Measurements from ENCODE around the gene STIP1.
A peak's percentile ranks its signal among the peaks of the same experiment; 100 is the strongest.

Gene STIP1

DNA sequence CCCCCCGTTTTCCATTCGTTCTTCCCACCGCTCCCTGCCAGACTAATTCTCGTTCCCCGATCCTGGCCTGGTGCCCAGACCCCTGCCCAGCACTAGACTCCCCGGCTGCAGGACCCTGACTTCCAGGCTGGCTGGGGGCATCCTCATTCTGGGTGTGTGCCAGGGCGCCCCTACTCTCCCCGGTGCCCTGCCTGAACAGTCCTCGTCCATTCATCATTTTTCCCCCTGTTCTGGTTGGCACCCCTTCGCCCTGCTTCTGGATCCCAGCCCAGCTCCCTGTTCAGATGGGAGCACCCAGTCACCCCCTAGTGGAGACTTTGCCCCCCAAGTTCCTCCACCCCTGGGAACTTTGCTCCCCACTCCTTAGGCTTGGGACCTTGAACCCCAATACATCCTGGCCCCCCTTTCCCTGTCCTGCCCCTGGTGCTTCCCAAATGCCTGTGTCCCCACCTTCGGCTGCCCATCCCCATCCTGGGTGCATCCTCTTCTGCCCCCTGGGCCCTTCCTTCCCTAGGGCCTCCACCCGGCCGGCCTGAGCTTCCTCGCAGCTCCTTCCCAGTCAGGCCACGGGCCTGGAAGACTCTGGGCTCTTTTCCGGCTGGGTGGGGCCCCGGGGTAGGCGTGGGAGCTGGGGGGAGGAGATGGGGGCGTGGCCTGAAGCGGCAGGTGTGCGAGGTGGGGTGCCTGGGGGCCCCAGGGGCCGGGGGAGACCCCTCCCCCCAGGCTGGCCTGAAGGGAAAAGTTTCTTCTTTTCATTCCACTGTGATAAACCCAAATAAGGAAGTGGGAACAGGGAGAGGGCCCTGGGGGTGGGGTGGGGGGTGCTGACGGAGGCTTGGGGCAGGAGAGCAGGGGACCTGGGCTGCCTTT lies 66.3 kb downstream of the STIP1 start:
- Histone ChIP-seq H3K27me3 (ENCODE audit: control insufficient read depth, insufficient read depth, low read length) (no peaks in the 10 kb centered on the region), H3K36me3 (ENCODE audit: control insufficient read depth, insufficient read depth, low read length) (peaks cover 25% of the 10 kb centered on the region), H3K27ac (ENCODE audit: low read length) (no peak overlapping the region), H3K4me1 (ENCODE audit: control insufficient read depth, insufficient read depth, low read length) (peaks cover 17% of the 10 kb centered on the region), H3K4me3 (ENCODE audit: low read length) (peak overlapping the region; percentile 84; the same call in 1 of the 2 replicates), H3K9me3 (ENCODE audit: control insufficient read depth, insufficient read depth, low read length) (no peaks in the 10 kb centered on the region)
- WGBS (ENCODE audit: insufficient coverage, insufficient read length), result no CpG with 5 or more reads among the region's 23 CpGs
- no peak for DNase-seq (ENCODE audit: low read depth, low spot score)

DNA sequence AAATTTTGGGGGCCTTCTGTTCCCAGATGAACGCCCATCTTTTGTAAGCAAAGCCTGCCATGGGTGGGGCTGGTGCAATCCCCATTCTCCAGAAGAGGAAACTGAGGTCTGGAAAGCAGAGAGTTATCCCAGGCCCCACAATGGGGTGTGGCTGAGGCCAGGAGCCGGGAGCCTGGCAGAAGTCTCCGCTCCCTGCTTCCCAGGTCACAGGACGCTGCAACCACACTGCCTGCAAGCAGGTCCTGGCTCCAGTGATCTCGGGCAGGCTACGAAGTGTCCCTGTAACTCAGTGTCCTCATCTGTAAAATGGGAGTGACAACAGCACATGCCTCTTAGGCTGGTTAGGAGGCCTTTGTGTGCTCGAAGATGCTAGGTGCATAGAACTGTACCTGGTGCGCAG lies 67.1 kb downstream of the STIP1 start:
- Histone ChIP-seq H3K9me3 (ENCODE audit: control insufficient read depth, insufficient read depth, low read length) (no peaks in the 10 kb centered on the region), H3K27me3 (ENCODE audit: control insufficient read depth, insufficient read depth, low read length) (no peaks in the 10 kb centered on the region), H3K27ac (ENCODE audit: low read length) (no peak overlapping the region), H3K4me1 (ENCODE audit: control insufficient read depth, insufficient read depth, low read length) (peaks cover 15% of the 10 kb centered on the region), H3K4me3 (ENCODE audit: low read length) (no peak overlapping the region), H3K36me3 (ENCODE audit: control insufficient read depth, insufficient read depth, low read length) (peaks cover 25% of the 10 kb centered on the region)
- no CpG with 5 or more reads among the region's 8 CpGs for WGBS (ENCODE audit: insufficient coverage, insufficient read length)
- DNase-seq (ENCODE audit: low read depth, low spot score), result no peak

DNA sequence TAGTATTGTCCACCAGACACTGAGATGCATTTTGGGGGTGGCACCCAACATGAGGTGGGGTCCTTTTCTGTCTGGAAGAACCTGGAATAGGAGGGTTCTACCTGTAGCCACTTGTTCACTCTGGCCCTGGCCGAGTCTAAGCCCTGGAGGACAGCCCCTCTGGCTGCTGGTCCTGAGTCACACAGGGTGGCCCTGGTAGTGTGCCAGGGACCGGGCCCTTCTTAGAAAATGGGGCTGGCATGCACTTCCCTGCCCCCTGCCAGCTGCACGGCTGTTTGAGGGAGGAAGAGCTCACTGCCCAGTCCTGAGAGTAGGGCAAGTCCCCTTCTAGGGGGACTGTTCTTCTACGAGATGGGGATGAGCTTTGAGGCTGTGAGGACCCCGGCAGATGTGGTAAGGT lies 67.5 kb downstream of the STIP1 start:
- no peak for DNase-seq (ENCODE audit: low read depth, low spot score)
- Histone ChIP-seq H3K36me3 (ENCODE audit: control insufficient read depth, insufficient read depth, low read length) (peaks cover 28% of the 10 kb centered on the region), H3K9me3 (ENCODE audit: control insufficient read depth, insufficient read depth, low read length) (no peaks in the 10 kb centered on the region), H3K27me3 (ENCODE audit: control insufficient read depth, insufficient read depth, low read length) (no peaks in the 10 kb centered on the region), H3K4me1 (ENCODE audit: control insufficient read depth, insufficient read depth, low read length) (peaks cover 14% of the 10 kb centered on the region), H3K27ac (ENCODE audit: low read length) (no peak overlapping the region), H3K4me3 (ENCODE audit: low read length) (no peak overlapping the region)
- no CpG with 5 or more reads among the region's 5 CpGs for WGBS (ENCODE audit: insufficient coverage, insufficient read length)
